D721Med (cell line): ENCODE data around the gene TRMT1L.

Source experiments
- DNase-seq: peaks from one replicate; pipeline ENCODE4 v3.0.0; 2011; ENCODE audit warnings: low spot score; ENCODE audit not compliant: insufficient read length
- FAIRE-seq: peaks from 2 replicates; lab custom pipeline; 2011; peaks lifted over from hg19 to GRCh38; lab: Jason Lieb, UNC
- CTCF ChIP-seq: IDR thresholded peaks from 2 replicates; pipeline ENCODE4 v1.5.1; 2012; ENCODE audit warnings: mild to moderate bottlenecking, control low read depth; ENCODE audit not compliant: insufficient read depth; ENCODE audit errors: missing control alignments

TRMT1L gene

GRCh38 chr1:185112356-185112755 is 44.4 kb downstream of the TRMT1L start:
- FAIRE-seq, result no peak
- no peak for TF ChIP-seq CTCF
- no peak for DNase-seq

- DNase-seq, result no peak
- no peak for FAIRE-seq
- TF ChIP-seq CTCF, result no peak
Measured at GRCh38 chr1:185111873-185112272, 44.9 kb downstream of the TRMT1L start.

GRCh38 chr1:185110145-185110544 is 46.6 kb downstream of the TRMT1L start:
- no peak for TF ChIP-seq CTCF
- no peak for DNase-seq
- FAIRE-seq, result no peak

GRCh38 chr1:185108321-185108720 is 48.4 kb downstream of the TRMT1L start:
- DNase-seq (no peak), FAIRE-seq (no peak)
- no peak for TF ChIP-seq CTCF

- DNase-seq (no peak), FAIRE-seq (no peak)
- TF ChIP-seq CTCF, result no peak
Measured at GRCh38 chr1:185105121-185105520, 51.6 kb downstream of the TRMT1L start.

- FAIRE-seq, result no peak
- DNase-seq, result no peak
- no peak for TF ChIP-seq CTCF
Measured at GRCh38 chr1:185104083-185104482, 52.7 kb downstream of the TRMT1L start.

- TF ChIP-seq CTCF, result no peak
- FAIRE-seq (no peak), DNase-seq (no peak)
Measured at GRCh38 chr1:185096531-185096930, 60.2 kb downstream of the TRMT1L start.
